ENCODE results near the gene UGGT1.

DNA sequence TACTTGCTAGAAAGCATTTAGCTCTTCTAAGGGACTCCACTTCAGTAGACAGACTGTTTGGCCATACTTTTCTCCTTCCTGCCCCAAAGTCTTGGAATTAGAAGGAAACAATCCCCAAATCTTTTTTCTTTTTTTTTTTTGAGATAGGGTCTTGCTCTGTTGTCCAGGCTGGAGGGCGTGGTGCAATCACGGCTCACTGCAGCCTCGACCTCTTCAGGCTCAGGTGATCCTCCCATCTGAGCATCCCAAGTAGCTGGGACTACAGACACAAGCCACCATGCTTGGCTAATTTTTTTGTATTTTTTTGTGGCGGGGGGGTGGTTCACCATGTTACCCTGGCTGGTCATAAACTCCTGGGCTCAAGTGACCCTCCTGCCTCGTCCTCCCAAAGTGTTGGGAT, 6.2 kb upstream of the UGGT1 start:
- TF ChIP-seq CTCF (IDR thresholded peaks at IDR 0.05; ENCODE audit: insufficient read depth, low read depth, low read length) (no peak), EZH2 (IDR thresholded peaks at IDR 0.05; ENCODE audit: insufficient read depth, low read length) (no peak)
